Endothelial cell of umbilical vein (primary cell): Measurements from ENCODE around the gene LTBP1. TPM values are rescaled to one million over a fixed set of nuclear protein-coding genes. Genes with fewer than 3 reads are reported as not detected.

Experiments
- BruUV-seq: library from RNA; stranded (reverse); fragments of 400-500 nt; replicated peaks from 2 replicates; lab custom pipeline; 2021; lab: Mats Ljungman, UMichigan
- CTCF ChIA-PET: fragments of 300-600, 350-600 bp; sonication (Branson Sonifier 250); formaldehyde crosslinking; loops from one replicate; lab custom pipeline; 2021; ENCODE audit warnings: antibody characterized with exemption, inconsistent platforms; lab: Charles Lee
- POLR2A ChIA-PET: fragments of 300-600, 350-600 bp; sonication (Branson Sonifier 250); formaldehyde crosslinking; loops from one replicate; lab custom pipeline; 2021; ENCODE audit warnings: antibody characterized with exemption, inconsistent platforms; lab: Charles Lee
- DNase-seq: peaks from one replicate; pipeline ENCODE4 v3.0.0-alpha.2; 2011; ENCODE audit warnings: low read depth, low spot score
- FAIRE-seq: peaks from 2 replicates; lab custom pipeline; 2011; peaks lifted over from hg19 to GRCh38; lab: Jason Lieb, UNC
- H2AFZ ChIP-seq: 2 replicates; pipeline ENCODE4 v1.6.0; 2012; ENCODE audit warnings: low read depth, low read length, control low read depth, inconsistent platforms
- H3K27ac ChIP-seq: 2 replicates; pipeline ENCODE4 v1.5.1; 2011; ENCODE audit warnings: low read depth, mild to moderate bottlenecking, control low read depth, low read length, moderate library complexity; ENCODE audit not compliant: insufficient read depth
- H3K27me3 ChIP-seq, 2 experiments: 2 replicates each; pipeline versions ENCODE4 v1.6.0 to v1.6.1; 2011; ENCODE audit warnings: low read length in 2 of 2, mixed read lengths in 1 of 2; ENCODE audit not compliant: control insufficient read depth in 2 of 2, insufficient read depth in 2 of 2
- H3K36me3 ChIP-seq, 2 experiments: 2 replicates in 1 of 2; 3 replicates in 1 of 2; pipeline ENCODE4 v1.5.1; 2011; ENCODE audit warnings: low read length in 2 of 2, mild to moderate bottlenecking in 1 of 2, moderate library complexity in 1 of 2; ENCODE audit not compliant: control insufficient read depth in 2 of 2, insufficient read depth in 2 of 2; ENCODE audit errors: extremely low read depth in 1 of 2
- H3K4me1 ChIP-seq: 3 replicates; pipeline ENCODE4 v1.5.1; 2011; ENCODE audit warnings: mild to moderate bottlenecking, low read length; ENCODE audit not compliant: control insufficient read depth, insufficient read depth; ENCODE audit errors: extremely low read depth
- H3K4me2 ChIP-seq: 2 replicates; pipeline ENCODE4 v1.6.1; 2011; ENCODE audit warnings: low read length, control low read depth, mixed read lengths; ENCODE audit not compliant: insufficient read depth
- H3K4me3 ChIP-seq, 3 experiments: fragments of 200-600 bp in 1 of 3; sonication (generic), shearing (Covaris generic) in 1 of 3; replicated peaks in 1 of 3; 2 replicates each; pipeline ENCODE4 v1.5.1; 2011 to 2016; ENCODE audit warnings: control low read depth in 3 of 3, low read length in 3 of 3, mild to moderate bottlenecking in 2 of 3, inconsistent platforms in 1 of 3, low read depth in 1 of 3, moderate library complexity in 1 of 3; ENCODE audit not compliant: insufficient read depth in 1 of 3
- H3K79me2 ChIP-seq: 2 replicates; pipeline ENCODE4 v1.6.0; 2012; ENCODE audit warnings: low read length, inconsistent platforms; ENCODE audit not compliant: control insufficient read depth, insufficient read depth
- H3K9ac ChIP-seq: replicated peaks from 2 replicates; pipeline ENCODE3; 2011; ENCODE audit warnings: low read length, control low read depth; ENCODE audit not compliant: insufficient read depth; ENCODE audit errors: extremely low read depth
- H3K9me1 ChIP-seq: replicated peaks from 3 replicates; pipeline ENCODE4 v1.6.0; 2011; ENCODE audit warnings: mild to moderate bottlenecking, low read length; ENCODE audit not compliant: control insufficient read depth, insufficient read depth; ENCODE audit errors: extremely low read depth
- H3K9me3 ChIP-seq: replicated peaks from 2 replicates; pipeline ENCODE4 v1.5.1; 2012; ENCODE audit warnings: low read length, inconsistent platforms; ENCODE audit not compliant: control insufficient read depth, insufficient read depth
- H4K20me1 ChIP-seq: replicated peaks from 2 replicates; pipeline ENCODE3; 2011; ENCODE audit warnings: mild to moderate bottlenecking, low read length; ENCODE audit not compliant: control insufficient read depth, insufficient read depth; ENCODE audit errors: extremely low read depth
- CTCF ChIP-seq, 2 donors: IDR thresholded peaks; 1 replicate in 1 of 2; 2 replicates in 1 of 2; pipeline ENCODE4 v1.5.1; 2011; ENCODE audit warnings: low read length in 2 of 2, mild to moderate bottlenecking in 2 of 2, moderate library complexity in 2 of 2, control low read depth in 1 of 2, inconsistent platforms in 1 of 2, low read depth in 1 of 2; ENCODE audit not compliant: insufficient read depth in 1 of 2; ENCODE audit errors: extremely low read depth in 1 of 2
- EZH2 ChIP-seq: IDR thresholded peaks from 2 replicates; pipeline ENCODE4 v1.6.1; 2012; ENCODE audit warnings: borderline replicate concordance, low read depth, mild to moderate bottlenecking, moderate library complexity, low read length, inconsistent platforms; ENCODE audit not compliant: severe bottlenecking
- FOS ChIP-seq: IDR thresholded peaks from 2 replicates; pipeline ENCODE4 v1.6.1; 2011; ENCODE audit warnings: mild to moderate bottlenecking, low read length, moderate library complexity, borderline replicate concordance; ENCODE audit not compliant: insufficient read depth
- GATA2 ChIP-seq: IDR thresholded peaks from 2 replicates; pipeline ENCODE4 v1.7.0; 2011; ENCODE audit warnings: low read depth, mild to moderate bottlenecking, moderate library complexity, mixed read lengths, low read length; ENCODE audit not compliant: insufficient read length, insufficient read depth
- JUN ChIP-seq: IDR thresholded peaks from 2 replicates; pipeline ENCODE4 v1.6.1; 2011; ENCODE audit warnings: borderline replicate concordance, low read depth; ENCODE audit not compliant: insufficient read length, insufficient read depth
- MAX ChIP-seq: IDR thresholded peaks from 2 replicates; pipeline ENCODE4 v1.6.1; 2011; ENCODE audit not compliant: insufficient read depth, insufficient read length
- MYC ChIP-seq: IDR thresholded peaks from one replicate; pipeline ENCODE4 v1.6.1; 2011; ENCODE audit warnings: mild to moderate bottlenecking, low read depth, low read length
- POLR2A ChIP-seq: IDR thresholded peaks from 2 replicates; pipeline ENCODE4 v1.6.1; 2012; ENCODE audit warnings: low read depth, mild to moderate bottlenecking, control low read depth, low read length
- POLR2AphosphoS5 ChIP-seq: IDR thresholded peaks from 2 replicates; pipeline ENCODE4 v1.6.1; 2012; ENCODE audit warnings: low read depth, mild to moderate bottlenecking, control low read depth, low read length, moderate library complexity; ENCODE audit not compliant: insufficient read depth
- dilution Hi-C: fragments of 300-500 bp; cut with MboI; formaldehyde crosslinking; loops from one replicate; pipeline ENCODE4 v1.15.0; 2019; ENCODE audit warnings: low sequenced_read_pairs; ENCODE audit not compliant: extremely low pct_ligation_motif_present
- intact Hi-C: fragments of 100-400 bp; cut with micrococcal nuclease; formaldehyde crosslinking; loops from one replicate; pipeline ENCODE4 v1.10.0; 2022
- polyA plus RNA-seq, 4 experiments: library from polyadenylated mRNA; depleted of rRNA in 3 of 4; stranded (reverse) in 3 of 4; unstranded in 1 of 4; fragments of >200 nt; gene quantifications; 2 replicates each; pipeline versions ENCODE4 v1.2.1 to v1.2.3, GENCODE V29; 2011 to 2012; ENCODE audit warnings: missing spikeins in 1 of 4
- total RNA-seq: library from RNA; stranded (reverse); gene quantifications from 2 replicates; pipeline ENCODE4 v1.2.3, GENCODE V29; 2021

The LTBP1 gene
- total and polyA plus RNA-seq, 2 donors (not counting 3 experiments of a cell fraction or from before 2014, with no cell fraction given): 57.4 to 68.2 TPM

GRCh38 chr2:32986480-32986879 lies 39.7 kb downstream of the LTBP1 start:
- no TSS peak for BruUV-seq
- no peak overlapping the region for H2AFZ ChIP-seq
- dilution Hi-C loops: no loop called here
- POLR2A ChIA-PET: no interaction called here
- intact Hi-C loops: no loop called here
- no peaks in the 10 kb centered on the region for H3K4me1 ChIP-seq
- FAIRE-seq (no peak), DNase-seq (no peak)
- no peak overlapping the region for H3K4me2 ChIP-seq
- peaks cover 2% of the 10 kb centered on the region for H3K79me2 ChIP-seq
- no peaks in the 10 kb centered on the region for H3K27me3 ChIP-seq
- H3K4me3 ChIP-seq: no peak overlapping the region
- H3K9ac ChIP-seq: no peak overlapping the region
- H3K27ac ChIP-seq: no peak overlapping the region
- no peaks in the 10 kb centered on the region for H3K9me1 ChIP-seq
- CTCF ChIA-PET: no interaction called here
- no peak for TF ChIP-seq POLR2A
- H4K20me1 ChIP-seq: no peaks in the 10 kb centered on the region
- no peaks in the 10 kb centered on the region for H3K9me3 ChIP-seq
- H3K36me3 ChIP-seq: no peaks in the 10 kb centered on the region

- no TSS peak for BruUV-seq
- ChIA-PET POLR2A (no interaction called here), CTCF (no interaction called here)
- TF ChIP-seq POLR2AphosphoS5 (no peak), MAX (no peak), JUN (no peak), CTCF (IDR thresholded peaks at IDR 0.05; ENCODE audit: extremely low read depth in 1 of 2, insufficient read depth in 1 of 2, low read depth in 1 of 2, low read length in 2 of 2) (no peak), EZH2 (no peak), FOS (no peak), MYC (no peak), GATA2 (no peak), POLR2A (no peak)
- no peak overlapping the region for H2AFZ ChIP-seq
- H3K27me3 ChIP-seq: no peaks in the 10 kb centered on the region
- no peaks in the 10 kb centered on the region for H3K9me3 ChIP-seq
- no peak overlapping the region for H3K27ac ChIP-seq
- no peaks in the 10 kb centered on the region for H3K79me2 ChIP-seq
- H3K4me1 ChIP-seq: no peaks in the 10 kb centered on the region
- no peaks in the 10 kb centered on the region for H3K36me3 ChIP-seq
- DNase-seq (no peak), FAIRE-seq (no peak)
- no peak overlapping the region for H3K4me2 ChIP-seq
- H3K9ac ChIP-seq: no peak overlapping the region
- dilution Hi-C loops: no loop called here
- intact Hi-C loops: no loop called here
- H3K9me1 ChIP-seq: no peaks in the 10 kb centered on the region
- no peaks in the 10 kb centered on the region for H4K20me1 ChIP-seq
- no peak overlapping the region for H3K4me3 ChIP-seq
These were observed 41.8 kb downstream of the LTBP1 start for GRCh38 chr2:32988525-32988924.
